Measurements from ENCODE around the gene TMEM196.

Gene TMEM196

GRCh38 chr7:19772841-19773760 lies at the start of gene TMEM196:
TSS of gene TMEM196 (minus strand) at chr7:19773617. CDS start at chr7:19772696, 921 bp downstream.
- peak; percentile 26 for DNase-seq

DNA sequence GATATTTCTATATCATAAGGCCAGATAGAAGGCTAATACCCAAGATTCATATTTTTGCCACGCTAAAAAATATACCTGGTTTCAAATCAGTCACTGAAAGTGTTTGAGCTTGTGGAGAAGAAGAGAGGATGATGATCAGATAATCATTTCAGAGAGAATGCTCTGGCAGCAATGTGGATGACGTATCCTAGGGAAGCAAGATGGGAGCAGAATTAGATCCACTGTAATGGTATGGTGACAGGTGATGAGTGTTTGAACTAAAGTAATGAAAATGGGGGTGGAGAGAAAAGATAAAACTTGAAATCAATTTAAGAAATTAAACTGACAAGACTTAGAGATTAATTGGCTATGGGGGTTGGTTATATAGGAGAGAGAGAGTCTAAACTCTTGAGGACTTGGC lies 42.7 kb upstream of the TMEM196 start:
- DNase-seq = no peak

DNA sequence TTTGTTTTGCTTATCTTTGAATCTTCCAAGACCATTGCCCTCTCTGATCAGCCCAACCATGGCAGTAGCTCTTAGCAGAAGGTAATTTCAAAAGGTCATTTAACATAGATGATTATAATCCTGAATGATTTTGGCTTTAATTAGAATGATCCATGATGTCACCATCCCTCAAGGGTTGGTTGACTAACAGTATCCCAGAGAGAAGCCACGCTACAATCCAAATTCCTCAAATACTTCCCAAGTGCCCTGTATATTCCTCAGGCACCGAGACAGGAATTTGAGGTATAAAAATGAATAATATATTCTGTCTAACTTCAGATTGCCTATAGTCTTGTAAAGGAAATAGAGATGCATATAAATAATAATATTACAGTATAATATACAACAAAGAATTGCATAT lies 42.1 kb upstream of the TMEM196 start:
- no peak for DNase-seq

GRCh38 chr7:19814776-19815175 lies 41.4 kb upstream of the TMEM196 start:
- no peak for DNase-seq

GRCh38 chr7:19811386-19811785 lies 38.0 kb upstream of the TMEM196 start:
- no peak for DNase-seq

- no peak for DNase-seq
Measured at GRCh38 chr7:19798986-19799385, 25.6 kb upstream of the TMEM196 start.

DNA sequence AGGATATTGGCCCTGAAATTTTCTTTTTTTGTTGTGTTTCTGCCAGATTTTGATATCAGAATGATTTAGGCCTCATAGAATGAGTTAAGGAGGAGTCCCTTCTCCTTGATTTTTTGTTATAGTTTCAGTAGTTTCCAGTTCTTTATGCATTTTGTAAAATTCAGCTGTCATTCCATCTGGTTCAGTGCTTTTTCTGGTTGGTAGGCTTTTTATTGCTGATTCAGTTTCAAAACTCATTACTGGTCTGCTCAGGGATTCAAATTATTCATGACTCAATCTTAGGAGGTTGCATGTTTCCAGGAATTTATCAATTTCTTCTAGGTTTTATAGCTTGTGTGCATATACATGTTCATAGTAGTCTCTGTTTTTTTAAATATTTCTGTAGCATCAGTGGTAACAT lies 10.1 kb upstream of the TMEM196 start:
- no peak for DNase-seq

GRCh38 chr7:19776981-19777380 lies 3.6 kb upstream of the TMEM196 start:
- DNase-seq = no peak

DNA sequence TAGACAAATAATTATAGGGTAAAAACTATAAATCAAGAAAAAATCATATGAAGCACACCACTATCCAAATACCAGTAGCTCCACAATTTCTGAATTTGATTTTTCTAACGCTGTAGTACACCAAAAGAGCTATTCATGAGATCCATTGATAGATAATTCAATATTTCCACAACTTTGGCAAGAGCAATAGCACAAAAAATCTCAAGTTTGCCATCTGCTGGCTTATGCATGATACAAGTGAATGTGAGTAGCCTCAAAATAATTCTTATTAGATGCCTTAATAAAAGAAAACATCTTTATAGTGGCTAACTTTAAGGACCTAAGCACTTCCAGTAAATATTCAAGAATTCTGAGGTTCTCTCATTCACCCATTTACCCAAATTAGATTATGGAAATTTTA lies 2.2 kb upstream of the TMEM196 start:
- DNase-seq = no peak

GRCh38 chr7:19772306-19772705 lies 1.1 kb downstream of the TMEM196 start:
- DNase-seq = peak; percentile 20

- DNase-seq = no peak
Measured at GRCh38 chr7:19762631-19763030, 10.8 kb downstream of the TMEM196 start.

DNA sequence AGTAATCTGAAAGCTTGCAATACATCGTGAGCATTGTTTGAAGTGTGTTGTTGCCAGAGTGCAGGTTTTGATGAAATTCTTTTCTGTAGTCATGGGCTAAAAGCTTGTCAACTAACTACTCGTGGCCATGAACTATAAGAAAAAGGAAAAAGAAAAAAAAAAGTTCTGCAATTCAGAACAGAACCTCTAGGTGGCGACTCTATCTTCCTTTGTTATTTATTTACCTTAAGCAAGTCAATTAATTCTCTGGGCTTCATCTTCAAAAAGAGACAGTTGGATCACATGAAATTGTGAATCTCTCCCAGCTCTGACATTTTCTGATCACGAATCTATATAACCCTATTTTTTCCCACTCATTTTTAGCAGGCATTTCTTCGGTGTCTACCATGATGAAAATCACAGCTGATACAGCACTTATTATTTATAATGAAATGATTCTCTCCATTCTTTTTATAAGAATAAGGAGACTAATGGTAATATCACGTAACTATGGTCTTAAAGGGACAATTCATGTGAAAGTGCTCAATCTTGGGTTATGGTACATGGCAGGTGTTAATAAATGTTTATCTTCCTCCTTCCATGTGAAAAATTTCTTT lies 18.8 kb downstream of the TMEM196 start:
- peak; percentile 42 for DNase-seq

- no peak for DNase-seq
Measured at GRCh38 chr7:19752020-19752419, 21.4 kb downstream of the TMEM196 start.

GRCh38 chr7:19749658-19750057 lies 23.8 kb downstream of the TMEM196 start:
- DNase-seq = no peak

DNA sequence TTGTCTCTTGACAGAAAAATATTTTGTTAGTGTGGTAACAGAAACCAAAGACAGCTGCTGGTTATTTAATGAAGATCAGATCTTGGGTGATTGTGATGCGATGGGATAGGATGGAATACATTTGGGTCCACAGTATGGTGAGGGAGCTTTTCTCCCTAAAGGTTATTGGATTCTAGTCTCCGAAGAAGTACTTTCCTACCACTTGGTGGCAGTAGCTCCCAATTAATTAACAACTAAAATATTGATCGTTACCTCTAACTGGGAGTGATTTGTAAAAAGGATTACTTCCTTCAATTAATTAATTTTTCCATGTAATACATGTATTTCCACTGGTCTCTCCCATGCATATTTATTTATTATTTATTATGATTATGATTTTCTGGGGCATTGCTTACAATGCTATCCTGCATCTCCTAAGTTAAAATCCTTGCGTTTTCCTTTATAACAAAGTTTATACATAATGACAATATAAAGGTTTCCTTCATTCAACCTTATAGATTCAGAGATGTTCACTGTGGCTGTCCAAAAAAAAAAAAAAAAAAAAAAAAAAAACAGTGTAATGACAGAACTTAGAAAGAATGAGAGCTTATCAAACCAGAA lies 25.6 kb downstream of the TMEM196 start:
- peak; percentile 56 for DNase-seq

- DNase-seq = no peak
Measured at GRCh38 chr7:19744075-19744474, 29.3 kb downstream of the TMEM196 start.

DNA sequence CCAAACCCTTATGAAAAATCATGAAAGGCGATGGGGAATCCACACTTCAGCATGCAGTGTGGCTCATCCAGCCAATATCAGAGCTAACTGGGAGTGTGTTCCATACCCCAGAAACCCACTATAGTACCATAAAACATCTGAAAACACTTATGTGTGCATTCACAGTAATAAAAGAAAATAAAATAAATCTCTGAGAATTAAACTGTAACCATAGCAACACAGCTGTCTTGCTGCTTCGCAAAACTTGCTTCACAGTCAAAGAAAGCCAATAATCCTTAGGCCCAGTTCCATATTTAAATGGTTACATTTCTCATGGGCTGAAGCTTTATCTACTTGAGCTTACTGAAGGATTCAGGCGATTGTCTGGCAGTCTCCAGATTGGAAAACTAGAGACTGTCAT lies 44.7 kb downstream of the TMEM196 start:
- DNase-seq = no peak

GRCh38 chr7:19725770-19726169 lies 47.6 kb downstream of the TMEM196 start:
- no peak for DNase-seq

DNA sequence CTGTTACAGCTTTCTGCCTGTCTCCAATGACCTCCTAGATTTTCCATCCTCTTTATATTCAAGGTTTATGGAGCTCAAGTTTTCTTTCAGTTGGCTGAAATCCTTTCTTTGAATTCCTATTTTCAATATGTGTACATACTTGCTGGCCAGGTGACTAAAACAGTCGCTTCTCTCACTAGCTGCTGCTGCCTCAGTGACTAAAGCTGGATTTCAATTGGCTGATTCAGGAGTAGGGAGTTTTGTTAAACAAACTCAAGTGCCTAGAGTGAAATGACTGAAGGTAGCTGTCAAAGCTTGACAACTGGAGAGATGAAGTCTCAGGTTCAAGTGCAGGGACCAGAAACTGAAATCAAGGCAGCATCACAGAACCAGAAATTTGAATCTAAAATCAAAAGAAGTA lies 57.9 kb downstream of the TMEM196 start:
- DNase-seq = no peak

DNA sequence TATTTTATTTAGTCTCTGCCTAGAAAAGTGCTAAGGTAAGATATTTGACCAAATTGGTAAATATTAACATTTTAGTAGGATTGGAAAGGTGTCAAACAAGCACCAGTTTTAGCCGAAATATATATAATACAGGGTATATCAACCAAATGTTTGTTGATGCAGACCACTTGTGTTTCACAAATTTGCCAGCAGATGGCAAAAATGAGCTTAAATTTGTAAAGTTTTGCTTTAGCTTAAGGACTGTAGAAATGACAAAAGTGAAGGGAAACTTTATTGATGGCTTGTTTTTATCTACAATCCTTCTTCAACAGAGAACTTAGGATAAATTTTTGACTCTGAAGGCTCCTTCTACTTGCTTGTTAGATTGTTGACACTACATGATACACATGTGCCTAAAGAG lies 59.7 kb downstream of the TMEM196 start:
- DNase-seq = peak; percentile 30

GRCh38 chr7:19709249-19709578 lies 64.2 kb downstream of the TMEM196 start:
- DNase-seq = no peak

DNA sequence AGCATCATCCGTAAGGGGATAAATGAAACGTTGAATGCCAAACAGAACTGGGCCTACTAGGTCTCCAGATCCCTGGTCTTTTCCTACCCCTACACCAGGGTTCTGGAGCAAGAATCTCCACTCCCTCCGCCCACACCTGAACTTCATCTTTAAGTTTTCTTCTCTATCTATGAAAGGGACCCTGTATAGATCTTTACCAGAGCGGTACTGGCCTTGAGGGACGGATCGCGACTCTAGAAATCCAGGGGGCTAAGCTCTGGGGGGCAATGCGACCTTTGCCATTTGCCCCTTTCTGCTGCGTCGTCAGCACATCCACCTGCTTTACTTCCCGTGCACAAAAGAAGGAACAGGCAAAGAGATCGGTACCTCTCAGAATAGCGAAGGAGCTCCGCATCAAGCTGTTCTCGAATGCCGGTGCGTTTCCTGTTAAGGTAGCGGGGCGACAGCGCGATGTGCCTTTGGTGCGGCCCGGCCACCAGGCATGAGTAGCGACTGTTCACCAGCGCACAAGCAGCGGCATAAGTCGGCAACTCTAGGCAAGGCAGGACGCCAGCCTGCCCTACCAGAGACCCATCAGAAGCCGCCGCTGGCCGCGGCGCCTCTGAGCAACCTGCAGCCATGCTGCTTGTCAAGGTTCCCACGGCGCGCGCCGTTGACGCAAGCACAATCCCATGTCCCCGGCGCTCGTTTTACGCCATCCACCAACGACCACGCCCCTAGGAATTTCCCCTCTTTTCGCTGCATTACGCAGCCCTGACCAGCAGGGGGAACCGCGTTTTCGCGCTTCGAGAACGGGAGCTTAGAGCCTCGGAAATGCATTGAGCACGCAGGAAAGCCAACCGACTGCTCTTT lies 64.8 kb downstream of the TMEM196 start, which contains the start of gene POLR1F:
TSS of gene POLR1F (minus strand) at position 641 of the 852 bp plus-strand sequence. CDS start at position 620, 21 bp downstream.
- DNase-seq = peak; percentile 93

- no peak for DNase-seq
Measured at GRCh38 chr7:19707240-19707639, 66.2 kb downstream of the TMEM196 start.
